ENCODE results near the gene OPN5.

Gene OPN5

DNA sequence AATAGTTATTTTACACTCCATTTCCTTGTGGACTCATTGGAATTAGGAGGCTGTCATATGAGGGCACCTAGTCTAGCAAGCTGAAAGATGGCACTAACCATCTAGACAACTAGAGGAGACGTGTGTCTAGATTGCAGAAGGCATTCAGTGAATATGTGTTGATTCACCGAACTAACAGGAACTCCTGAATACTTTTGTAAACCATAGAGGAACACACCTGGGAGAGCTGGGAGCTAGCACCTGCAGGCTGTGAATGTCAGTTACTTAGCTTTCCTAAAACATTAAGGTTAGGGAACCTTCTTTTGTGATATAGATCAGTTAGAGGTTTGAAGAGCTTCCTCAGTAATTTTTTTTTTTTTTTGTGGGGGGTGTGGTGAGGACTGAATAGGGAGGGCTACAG lies 7.7 kb downstream of the OPN5 start:
- no peak for FAIRE-seq

DNA sequence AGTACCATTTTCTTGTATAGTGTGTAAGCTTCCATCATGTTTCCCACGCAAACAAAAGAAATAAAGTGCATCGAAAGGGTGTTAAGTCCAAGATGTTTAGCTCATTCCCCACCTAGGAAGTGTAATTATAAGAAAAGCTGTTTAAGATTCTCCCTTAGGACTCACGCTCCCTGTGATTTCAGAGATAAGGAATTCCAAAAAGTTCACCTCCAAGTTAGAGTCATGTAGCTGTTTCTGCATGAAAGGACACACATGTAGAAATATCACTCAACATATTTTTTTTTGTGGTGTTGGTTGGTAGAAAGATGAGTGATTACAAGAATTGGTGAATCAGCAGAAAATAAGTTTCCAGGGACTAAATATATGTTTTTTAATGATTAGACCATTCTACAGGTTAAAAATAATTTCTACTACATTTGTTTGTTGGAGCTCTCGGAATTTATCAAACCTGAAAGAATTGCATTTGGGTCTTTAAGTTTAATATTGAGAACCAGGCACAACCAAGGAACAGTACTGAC lies 10.4 kb downstream of the OPN5 start:
- FAIRE-seq, result no peak

DNA sequence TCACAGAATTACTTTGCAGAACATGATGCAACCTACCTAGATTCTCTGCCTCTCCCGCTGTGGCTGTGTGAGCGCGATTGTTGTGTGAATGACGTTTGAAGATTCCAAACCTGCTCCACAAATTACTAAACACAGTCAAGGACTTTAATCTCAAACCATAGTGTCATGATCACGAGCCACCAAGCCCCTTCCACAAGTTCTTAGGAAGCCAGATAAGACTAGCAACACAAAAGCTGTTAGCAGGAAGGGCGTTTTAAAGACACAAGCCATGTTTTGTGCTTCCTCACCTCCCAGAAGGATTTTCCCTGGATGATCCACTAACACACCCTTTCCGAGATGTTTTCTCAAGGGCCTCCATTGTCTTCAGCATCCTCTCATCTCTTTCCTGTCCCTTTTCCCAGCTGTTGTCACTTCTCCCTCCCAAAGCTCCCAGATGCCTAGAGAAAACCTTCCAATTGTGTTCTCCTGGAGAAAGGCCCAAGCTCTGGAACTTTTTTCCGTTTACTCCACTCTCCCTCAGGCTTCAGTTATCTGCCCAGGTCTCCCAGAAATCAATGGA lies 12.8 kb downstream of the OPN5 start:
- FAIRE-seq, result no peak

DNA sequence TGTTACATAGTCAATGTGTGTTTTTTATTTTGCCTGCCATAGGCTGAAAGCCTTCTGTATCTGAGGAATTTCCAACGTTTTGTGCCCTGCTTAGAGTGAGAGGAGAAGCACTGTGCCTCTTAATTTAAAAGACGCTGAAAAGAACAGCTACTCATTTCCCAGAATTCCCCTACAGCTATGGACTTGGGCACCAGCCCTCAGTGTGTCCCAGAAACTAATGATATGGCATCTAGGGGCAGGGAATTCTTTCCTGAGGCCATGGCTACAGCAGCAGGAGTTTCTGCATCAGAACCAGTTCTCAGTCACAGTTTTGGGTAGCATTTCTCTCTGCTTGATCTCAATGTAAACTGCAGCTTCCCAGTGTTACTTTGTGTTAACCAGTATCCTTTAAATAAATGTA lies 20.2 kb downstream of the OPN5 start:
- no peak for FAIRE-seq

DNA sequence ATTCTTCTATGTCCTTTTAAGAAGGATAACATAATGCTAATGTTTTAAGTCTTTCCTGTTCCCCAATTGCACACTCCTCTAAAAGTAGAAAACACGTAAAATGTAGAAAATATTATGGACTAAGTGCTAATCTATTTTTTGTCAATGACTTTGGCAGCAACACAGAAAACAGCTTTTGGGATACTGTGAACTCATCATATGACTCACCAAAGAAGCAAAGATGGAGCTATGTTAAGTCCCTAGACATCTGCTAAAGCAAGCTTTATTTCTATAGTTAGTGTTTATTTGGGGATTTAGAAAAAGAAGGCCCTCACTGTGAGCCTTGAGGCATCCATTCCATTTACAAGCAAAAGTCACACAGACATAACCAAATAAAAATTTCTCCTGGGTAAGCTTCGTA lies 23.0 kb downstream of the OPN5 start:
- no peak for FAIRE-seq

DNA sequence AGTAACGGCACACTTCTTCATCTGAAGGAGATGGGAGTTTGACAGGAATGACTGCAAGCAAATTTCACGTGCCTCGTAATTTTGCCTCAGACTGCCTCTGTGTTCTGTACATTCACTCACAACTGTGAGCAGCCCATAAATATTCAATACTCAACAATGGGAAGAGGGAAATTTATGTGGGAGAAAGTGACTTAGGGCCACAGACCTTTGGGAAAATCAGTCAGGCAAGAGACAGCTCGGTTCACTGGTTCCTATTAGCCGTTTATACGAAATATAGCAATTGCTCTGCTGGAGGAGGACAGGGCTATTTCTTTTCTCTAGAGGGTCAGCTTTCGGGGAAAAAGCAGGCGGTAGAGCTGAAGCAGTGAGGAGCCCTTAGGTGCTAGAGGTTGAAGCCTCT lies 28.0 kb downstream of the OPN5 start:
- no peak for FAIRE-seq

DNA sequence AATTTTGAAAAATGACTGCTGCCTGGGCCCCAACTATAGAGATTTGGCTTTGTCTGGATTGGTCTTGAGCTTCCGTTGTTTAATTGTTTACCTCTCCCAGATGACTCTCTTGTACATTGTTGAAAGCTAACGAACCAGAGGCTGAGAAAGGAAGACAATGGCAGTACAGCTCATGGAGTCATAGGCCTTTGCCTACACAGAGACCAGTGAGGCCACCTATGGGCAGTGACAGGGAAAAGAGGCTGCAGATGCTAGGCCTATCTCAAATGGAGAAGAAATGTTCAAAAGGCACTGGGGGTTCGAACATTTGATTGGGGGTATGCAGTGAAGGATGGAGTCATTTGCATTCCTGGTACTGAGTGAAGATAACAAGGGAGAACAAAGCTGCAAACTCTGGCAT lies 29.1 kb downstream of the OPN5 start:
- FAIRE-seq, result no peak

DNA sequence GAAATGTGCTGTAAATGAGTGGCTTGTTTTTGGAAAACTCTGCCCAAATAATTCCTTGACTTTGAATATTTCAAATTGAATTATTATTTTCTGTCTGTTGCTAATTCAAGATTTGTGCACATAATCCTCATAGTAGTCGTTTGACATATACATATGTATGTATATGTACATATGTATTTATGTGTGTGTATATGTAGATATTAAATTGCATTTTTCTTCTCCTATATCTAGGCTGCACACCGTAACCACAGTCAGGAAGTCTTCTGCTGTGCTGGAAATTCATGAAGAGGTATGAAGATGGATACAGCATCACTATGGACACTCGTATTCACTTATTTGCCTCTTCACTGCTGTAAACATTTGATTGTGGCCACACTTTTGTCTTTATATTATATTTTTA lies 29.6 kb downstream of the OPN5 start:
- no peak for FAIRE-seq

DNA sequence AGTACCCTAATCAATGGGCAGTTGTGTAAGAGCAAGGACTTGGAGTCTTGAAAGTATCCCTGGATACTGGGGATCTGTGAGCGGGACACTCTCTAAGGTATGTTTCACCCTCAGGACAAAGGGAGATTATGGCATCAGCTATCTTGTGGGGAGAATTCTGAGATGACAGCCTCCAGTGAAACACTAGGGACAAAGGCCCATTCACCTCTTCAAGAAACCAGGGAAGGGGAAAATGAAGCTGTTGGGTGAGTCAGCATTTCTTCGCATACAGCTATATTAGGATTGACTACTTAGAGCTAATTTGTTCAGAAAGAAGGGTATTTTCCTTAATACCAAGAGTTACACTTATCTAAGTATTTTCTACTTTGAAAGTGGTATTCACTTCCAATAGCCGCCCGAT lies 35.9 kb downstream of the OPN5 start:
- no peak for FAIRE-seq

DNA sequence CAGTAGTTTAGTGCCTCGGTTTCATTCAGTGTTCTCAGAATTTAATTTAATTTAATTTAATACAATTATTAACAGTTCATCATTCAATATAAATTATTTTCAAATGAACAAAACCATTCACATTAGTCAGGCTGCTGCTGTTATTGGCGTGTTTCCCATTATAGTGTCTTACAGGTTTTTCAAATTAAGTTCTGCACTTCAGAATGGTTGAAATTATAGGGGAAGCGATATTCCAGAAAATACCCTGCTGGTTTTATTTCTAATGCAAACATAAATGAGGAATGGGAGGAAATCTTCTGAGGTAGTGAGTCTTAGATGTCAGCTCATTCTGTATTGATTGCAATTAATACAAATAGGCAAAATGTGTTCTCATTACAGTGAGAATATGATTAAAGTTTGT lies 37.6 kb downstream of the OPN5 start:
- FAIRE-seq, result no peak

DNA sequence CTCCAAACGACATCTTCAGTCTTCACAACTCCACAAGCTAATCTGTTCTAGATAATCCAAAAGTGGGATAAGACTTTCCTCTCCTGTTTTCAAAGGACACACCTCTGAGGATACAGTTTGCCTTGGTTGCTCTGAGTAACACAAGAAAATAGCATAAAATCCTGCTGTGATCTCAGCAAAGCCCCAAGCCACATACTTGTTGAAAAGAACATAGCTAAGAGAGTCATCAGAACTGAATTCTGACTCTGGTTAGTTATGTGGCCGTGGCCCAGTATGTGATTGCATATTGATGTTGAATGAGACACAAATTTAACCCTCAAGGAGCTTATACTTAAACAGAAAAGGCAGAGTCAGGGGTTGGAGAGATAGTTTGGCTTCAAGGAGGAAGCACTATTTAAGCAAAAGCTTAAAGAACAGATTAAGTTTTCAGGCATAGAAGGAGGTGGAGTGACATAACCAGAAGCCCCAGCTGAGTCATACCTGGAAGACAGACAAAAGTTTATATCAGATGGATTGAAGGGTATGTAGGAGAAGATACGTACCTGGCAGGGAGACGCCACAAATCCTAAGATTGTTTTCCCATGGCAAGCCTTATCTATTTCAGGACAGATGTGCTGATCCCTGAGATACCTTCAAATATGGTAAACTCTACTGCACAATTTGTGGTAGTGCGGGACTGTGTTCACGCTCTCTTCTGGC lies 41.2 kb downstream of the OPN5 start:
- no peak for FAIRE-seq

DNA sequence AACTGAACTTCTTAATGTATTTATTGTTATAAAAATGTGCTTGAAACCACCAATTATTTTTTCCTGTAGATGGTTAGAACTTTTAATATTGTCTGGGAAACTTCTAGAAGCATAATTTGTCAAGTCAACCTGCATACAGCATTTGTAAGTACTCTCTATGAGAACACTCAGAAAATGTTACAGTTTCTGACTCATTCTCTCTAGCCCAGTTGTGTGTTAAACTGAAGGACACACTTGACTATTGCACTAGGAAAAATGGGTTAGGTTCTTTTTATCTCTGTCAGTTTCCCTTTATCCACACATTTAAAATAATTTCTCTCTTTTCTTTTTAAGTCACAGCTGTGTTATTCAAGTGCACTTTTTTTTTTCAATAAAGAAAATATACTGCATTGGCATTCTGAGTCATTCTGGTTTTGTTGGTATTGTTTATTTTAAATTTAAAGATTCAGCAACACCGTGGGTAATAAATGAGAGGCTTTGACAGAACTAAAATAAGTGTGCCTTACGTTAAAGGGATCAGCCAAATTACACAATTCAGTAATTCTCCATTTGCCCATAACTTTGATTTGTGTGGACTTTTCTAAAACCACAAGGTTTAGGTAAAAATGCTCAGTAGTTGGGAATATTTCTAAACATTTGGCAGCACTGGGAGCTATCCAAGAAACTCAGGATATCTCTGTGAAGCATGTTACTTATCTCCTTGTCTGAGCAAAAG lies 50.7 kb downstream of the OPN5 start:
- FAIRE-seq, result no peak

DNA sequence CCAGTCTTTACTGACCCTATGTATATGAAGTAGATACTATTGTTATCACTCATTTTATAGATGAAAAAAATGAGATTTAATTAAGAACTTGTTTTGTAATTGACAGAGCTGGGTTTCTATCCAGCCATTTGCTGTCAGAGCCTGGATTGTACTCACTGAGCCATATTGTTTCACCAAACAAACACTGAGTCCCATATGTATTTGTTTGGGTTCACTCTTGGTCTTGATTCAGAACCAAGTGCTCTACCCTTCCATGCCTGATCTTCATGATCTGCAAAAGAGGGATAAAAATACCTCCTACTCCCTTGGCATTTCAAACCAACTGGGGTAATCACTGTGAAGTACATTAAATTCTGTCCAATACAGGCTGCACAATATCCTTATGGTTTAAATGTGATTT lies 52.4 kb downstream of the OPN5 start:
- FAIRE-seq, result no peak

DNA sequence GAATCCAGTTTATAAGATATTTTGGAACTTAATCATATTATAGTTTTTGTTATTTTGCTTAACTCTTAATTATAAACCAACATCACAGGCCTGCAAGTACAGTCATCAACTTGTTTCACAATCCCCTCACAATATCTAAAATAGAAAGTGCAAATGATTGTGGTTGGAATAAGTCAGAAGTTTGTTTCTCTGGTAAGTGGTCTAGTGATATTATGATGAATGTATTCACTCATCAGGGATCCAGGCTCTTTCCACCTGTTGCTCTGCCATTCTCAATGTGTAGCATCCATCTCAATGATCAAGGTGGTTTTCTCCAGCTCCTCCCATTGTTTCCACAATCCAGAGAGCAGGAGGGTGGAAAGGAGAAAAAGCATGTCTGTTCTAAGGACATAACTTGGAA lies 54.2 kb downstream of the OPN5 start:
- FAIRE-seq, result no peak

DNA sequence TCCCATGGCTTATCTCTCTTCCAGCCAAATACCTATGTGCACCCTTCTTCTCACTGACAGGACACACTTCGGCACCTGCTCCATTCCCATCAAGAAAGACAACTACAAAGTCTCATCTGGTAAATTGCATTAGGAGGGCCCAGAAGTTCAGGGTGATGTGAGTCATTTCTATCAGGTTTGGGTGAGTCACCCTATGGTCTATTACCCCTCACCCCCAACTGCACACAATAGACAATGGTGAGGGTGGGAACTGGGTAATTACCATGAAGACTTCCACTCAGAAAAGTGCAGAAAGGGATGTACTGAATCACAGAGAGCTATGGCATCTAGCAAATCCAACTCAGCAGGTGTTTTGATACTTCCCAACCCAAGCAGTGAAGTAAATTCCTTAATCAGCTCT lies 54.8 kb downstream of the OPN5 start:
- no peak for FAIRE-seq

DNA sequence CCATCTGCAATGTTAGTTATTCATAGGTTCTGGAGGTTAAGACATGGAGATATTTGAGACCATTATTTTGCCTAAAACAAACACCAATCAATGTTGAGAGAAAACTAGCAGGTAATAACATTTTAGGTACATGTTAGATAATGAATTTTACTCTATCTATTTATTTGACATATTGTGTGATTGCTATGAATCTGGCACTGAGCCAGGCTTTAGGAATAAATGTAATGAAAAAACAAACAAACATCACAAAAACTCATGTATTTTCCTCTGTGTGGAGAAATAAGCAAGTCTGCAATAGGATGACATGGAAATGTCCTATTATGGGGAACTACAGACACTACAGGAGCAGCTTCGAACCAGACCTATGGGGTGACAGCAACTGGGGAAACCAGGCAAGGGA lies 57.8 kb downstream of the OPN5 start:
- FAIRE-seq, result no peak

DNA sequence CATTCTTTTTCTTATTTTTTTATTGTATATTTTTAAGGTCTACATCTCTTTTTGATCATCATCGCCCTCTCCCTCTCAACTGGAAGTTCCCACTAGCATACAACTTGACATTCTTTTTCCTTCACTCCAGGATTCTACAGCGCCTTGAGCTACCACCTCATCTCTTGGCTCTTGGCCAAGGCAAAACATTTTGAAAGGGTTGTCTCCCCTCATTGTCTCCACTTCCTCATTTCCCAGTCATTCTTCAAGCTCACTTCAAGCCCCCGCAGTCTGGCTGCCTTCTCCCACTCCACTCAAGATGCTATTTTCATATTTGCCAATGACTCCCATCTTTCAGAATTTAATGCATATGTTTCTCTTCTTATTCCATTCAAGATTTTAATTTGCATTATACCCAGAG lies 63.0 kb downstream of the OPN5 start:
- FAIRE-seq, result no peak

DNA sequence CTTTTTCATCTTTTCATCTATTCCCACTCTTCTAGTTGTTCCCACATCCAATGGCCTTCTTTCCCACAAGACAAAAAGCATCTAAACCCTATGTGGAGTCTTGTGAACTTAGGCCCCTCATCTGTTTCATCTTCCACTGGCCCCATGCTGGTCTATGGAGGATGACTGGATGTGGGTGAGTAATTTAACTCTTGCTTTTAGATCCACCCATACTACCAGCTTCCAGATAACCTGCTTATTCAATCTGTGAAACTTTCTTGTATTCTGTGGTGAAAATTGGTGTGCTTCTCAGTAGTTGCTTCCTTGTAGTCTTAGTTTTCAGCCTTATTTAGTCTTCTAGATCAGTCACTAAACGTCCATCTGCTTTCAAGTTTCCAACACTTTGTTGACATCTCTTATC lies 64.9 kb downstream of the OPN5 start:
- no peak for FAIRE-seq

DNA sequence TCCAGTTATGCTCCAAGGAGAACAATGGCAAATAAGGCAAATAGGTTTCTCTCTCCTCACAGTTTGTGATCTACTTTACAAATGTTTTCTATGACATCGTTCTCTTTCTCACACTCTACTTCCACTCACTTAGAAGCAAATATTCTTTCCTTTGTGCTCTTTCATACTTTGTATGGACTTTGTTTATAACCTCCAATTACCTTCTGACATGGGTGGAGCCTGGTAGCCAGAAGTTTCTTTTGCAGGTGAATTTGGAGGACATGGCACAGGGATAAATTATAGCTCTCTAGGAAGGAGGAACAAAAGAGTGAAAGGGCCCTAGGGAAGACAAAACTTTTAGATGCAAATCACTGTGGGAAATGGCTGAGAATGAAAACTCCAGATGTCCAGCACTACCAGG lies 69.3 kb downstream of the OPN5 start:
- FAIRE-seq, result no peak

DNA sequence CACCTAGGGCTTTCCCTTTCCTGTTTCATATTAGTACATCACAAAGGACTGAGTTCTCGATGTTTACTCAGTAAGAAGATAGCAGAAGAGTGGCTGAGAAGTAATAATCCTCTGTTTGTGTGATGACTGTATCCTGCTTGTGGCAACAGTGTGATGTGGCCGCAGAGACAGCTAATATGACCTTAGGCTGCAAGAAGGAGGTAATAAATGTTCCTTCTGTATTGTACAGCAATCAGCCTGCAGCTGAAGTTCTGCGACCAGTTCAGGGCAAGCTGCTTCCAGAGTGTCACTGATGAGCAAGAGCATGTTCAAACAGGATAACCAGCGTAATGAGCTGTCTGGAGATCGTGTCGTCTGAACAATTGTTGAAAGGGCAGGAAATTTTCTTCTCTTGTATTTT lies 70.9 kb downstream of the OPN5 start:
- no peak for FAIRE-seq

DNA sequence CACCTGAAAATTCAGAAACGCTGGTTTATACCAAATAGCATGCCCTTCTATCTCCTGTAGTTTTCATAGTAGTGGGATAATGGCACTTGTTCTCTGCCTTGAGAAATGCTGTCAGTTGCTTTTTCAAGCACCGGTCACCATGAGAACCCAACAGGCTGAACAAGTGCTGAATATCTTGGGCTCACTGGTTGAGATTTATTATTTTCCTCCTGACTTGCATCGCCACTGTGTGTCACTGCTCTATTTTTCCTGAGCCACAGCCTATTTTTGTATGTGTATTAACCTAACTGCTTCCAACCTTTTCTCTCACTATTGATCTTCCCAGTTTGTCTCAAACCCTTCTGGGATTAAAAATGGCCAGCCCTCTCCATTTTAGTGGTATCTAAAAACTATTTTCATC lies 71.9 kb downstream of the OPN5 start:
- no peak for FAIRE-seq

DNA sequence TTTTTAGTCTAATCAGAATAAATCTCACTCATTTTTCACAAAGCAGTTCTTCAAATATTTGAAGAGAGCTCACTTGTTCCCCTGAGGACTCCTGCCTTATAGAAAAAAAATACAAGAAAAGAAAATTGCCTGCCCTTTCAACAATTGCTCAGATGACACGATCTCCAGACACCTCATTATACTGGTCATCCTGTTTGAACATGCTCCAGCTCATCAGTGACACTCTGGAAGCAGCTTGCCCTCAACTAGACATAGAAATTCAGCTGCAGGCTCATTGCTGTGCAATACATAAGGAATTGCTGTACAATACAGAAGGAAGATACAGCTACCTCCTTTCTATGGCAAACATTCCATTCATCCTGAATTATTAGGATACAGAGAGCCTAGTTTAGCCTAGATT lies 73.1 kb downstream of the OPN5 start:
- FAIRE-seq, result no peak

DNA sequence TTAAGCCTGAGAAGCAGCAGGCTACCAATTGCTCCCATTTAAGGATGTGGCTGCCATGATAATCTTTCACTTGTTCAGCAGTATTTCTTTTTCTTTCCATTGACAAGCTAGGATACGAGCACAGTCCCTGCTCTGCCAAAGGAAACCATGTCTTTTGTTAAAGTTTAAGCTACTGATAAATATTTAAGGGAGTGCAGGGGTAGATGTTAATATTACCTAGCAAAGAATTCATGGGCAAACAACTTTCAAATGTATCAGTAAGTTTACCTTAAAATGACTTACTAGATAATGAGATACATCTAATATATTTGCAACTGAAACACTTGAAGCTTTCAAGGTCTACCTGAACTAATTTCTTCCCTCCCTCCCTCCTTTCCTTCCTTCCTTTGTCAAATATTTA lies 77.3 kb downstream of the OPN5 start:
- no peak for FAIRE-seq

DNA sequence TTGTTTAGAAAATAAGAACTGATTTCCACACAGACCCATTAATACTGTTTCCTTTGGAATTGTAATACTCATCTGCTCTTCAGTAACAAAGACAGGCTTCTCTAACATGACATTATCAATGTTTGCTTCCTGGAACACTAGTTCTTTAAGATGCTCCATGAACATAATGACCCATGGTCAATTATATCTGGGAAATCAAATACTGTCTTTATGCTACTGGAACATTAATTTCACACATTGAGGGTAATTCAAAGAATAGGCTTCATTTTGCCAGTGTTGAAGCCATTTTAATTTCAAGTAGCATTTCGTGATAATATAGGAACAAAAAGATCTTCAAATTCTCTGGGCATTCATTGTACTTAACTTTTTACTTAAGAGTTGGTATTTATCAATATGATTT lies 80.9 kb downstream of the OPN5 start:
- FAIRE-seq, result no peak

Measured in endometrium (tissue), 2 donors.